ENCODE data around the gene OR8S1.

DNA sequence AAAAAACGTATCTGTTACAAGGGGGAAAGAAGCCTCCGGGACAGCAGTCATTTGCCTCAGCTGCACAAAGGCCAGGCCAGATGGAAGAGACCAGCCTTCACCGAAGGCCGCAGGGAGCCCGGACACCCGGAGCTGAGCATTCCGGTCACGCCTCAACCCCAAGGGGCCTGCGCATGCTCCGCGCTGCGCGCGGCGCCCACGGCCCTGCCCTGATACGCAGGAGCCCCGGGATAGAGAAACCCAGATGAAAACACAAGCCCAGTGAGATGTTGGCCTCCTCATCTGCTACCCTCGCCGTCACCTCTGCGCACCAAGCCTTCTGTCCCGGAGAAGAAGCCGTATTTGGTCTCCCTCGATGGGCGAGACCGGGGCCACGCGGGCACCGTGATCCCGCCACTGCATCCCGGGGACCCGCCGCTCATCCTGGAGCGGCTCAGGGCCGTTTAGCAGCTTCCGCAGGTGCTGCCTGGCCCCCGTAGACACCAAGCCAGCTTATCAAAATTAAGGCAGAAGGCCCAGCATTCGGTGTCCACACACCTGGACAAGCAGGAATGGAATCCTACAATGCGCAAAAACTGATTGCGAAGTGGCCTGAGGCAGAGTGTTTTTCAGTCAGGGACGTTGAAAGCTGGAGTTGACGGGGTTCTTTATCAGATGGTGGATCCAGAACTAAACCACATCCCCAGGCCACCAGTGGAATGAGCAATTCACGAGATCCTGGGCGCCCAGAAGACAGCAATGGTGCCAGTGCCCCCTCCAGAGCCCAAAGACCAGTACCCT is 2.6 kb downstream of the OR8S1 start:
- TF ChIP-seq, protein P1, sequence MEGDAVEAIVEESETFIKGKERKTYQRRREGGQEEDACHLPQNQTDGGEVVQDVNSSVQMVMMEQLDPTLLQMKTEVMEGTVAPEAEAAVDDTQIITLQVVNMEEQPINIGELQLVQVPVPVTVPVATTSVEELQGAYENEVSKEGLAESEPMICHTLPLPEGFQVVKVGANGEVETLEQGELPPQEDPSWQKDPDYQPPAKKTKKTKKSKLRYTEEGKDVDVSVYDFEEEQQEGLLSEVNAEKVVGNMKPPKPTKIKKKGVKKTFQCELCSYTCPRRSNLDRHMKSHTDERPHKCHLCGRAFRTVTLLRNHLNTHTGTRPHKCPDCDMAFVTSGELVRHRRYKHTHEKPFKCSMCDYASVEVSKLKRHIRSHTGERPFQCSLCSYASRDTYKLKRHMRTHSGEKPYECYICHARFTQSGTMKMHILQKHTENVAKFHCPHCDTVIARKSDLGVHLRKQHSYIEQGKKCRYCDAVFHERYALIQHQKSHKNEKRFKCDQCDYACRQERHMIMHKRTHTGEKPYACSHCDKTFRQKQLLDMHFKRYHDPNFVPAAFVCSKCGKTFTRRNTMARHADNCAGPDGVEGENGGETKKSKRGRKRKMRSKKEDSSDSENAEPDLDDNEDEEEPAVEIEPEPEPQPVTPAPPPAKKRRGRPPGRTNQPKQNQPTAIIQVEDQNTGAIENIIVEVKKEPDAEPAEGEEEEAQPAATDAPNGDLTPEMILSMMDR (conservative IDR thresholded peaks at IDR 0.05; ENCODE audit: low read depth, low read length): no peak
- TF ChIP-seq EZH2 (IDR thresholded peaks at IDR 0.05; ENCODE audit: low read length, unreplicated experiment): no peak
- no peak for TF ChIP-seq EZH2phosphoT487 (IDR thresholded peaks at IDR 0.05; ENCODE audit: borderline replicate concordance, low read length)
